A673 (cell line): ENCODE results near the gene OR2H2.

Experiments used
- EZH2 ChIP-seq: fragments of 200-600 bp; sonication (generic); IDR thresholded peaks from 2 replicates; pipeline ENCODE4 v1.6.1; 2017; ENCODE audit warnings: borderline replicate concordance, low read depth, mild to moderate bottlenecking, mixed read lengths, antibody characterized with exemption, low read length; ENCODE audit not compliant: poor library complexity, severe bottlenecking
- TF ChIP-seq, protein P1 (sequence below): fragments of 300-800, 200-600 bp; sonication (generic); conservative IDR thresholded peaks from 2 replicates; pipeline ENCODE4 v1.5.1; 2017; ENCODE audit warnings: low read depth, mild to moderate bottlenecking, antibody characterized with exemption, low read length, moderate library complexity, mixed read lengths

DNA sequence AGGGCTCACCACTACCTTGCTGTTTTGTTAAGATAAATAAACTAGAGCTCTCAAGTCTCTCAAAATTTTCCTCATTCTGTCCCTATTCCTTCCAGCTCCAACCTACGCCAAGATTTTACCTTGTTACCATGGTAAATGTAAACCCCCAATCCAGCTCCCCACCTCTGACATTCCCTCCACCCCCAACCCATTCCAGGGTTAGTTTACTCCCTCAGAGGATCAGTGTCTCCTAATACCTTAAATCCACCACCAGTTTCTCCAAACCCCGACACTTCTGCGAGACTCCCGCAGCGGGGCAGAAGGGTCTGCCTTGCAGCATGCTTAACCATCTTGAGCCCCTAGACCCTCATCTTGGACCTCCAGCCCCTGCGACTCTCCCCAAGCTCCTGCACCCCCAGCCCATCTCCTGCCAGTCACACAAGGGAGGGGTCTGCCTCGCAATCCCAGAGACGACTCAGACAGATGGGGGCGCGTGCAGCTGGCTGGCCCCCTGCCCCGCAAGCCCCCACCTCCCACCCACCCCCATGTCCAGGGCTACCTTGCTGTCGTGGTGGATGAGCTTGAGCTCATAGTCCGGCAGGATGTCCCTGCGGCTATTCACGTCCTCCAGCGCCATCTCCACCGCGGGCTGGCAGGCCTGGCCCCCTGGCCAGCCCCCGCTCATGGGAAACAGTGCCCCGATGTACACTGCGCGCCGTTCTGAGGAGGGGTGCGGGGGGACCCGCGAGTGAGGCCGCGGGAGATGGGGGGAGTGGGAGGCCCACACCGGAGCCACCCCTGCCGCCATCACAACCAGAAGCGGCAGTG, 42.2 kb downstream of the OR2H2 start:
- TF ChIP-seq, protein P1, sequence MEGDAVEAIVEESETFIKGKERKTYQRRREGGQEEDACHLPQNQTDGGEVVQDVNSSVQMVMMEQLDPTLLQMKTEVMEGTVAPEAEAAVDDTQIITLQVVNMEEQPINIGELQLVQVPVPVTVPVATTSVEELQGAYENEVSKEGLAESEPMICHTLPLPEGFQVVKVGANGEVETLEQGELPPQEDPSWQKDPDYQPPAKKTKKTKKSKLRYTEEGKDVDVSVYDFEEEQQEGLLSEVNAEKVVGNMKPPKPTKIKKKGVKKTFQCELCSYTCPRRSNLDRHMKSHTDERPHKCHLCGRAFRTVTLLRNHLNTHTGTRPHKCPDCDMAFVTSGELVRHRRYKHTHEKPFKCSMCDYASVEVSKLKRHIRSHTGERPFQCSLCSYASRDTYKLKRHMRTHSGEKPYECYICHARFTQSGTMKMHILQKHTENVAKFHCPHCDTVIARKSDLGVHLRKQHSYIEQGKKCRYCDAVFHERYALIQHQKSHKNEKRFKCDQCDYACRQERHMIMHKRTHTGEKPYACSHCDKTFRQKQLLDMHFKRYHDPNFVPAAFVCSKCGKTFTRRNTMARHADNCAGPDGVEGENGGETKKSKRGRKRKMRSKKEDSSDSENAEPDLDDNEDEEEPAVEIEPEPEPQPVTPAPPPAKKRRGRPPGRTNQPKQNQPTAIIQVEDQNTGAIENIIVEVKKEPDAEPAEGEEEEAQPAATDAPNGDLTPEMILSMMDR: no peak
- TF ChIP-seq EZH2: no peak
